GM23248 (cell line): Measurements from ENCODE around the gene EMILIN2.

ENCODE experiments used
- EZH2 ChIP-seq: fragments of 200-600 bp; sonication (generic); IDR thresholded peaks from 2 replicates; pipeline ENCODE4 v1.6.1; 2018; ENCODE audit warnings: antibody characterized with exemption, mild to moderate bottlenecking; ENCODE audit not compliant: insufficient read depth, poor library complexity, severe bottlenecking
- EZH2phosphoT487 ChIP-seq: fragments of 200-600 bp; sonication (generic); IDR thresholded peaks from 2 replicates; pipeline ENCODE4 v1.6.1; 2018; ENCODE audit warnings: antibody characterized with exemption, moderate library complexity, mild to moderate bottlenecking, low read depth; ENCODE audit not compliant: insufficient read depth

- TF ChIP-seq EZH2phosphoT487 (no peak), EZH2 (no peak)
Observed at GRCh38 chr18:2905854-2906703, 59.3 kb downstream of the EMILIN2 start.
